ENCODE data around the gene CELF1. TPM values are rescaled to one million over a fixed set of nuclear protein-coding genes. Genes with fewer than 3 reads are reported as not detected.

Gene CELF1
- total RNA-seq, 3 donors from 2014 or later: 186 to 199 (median 190) TPM

DNA sequence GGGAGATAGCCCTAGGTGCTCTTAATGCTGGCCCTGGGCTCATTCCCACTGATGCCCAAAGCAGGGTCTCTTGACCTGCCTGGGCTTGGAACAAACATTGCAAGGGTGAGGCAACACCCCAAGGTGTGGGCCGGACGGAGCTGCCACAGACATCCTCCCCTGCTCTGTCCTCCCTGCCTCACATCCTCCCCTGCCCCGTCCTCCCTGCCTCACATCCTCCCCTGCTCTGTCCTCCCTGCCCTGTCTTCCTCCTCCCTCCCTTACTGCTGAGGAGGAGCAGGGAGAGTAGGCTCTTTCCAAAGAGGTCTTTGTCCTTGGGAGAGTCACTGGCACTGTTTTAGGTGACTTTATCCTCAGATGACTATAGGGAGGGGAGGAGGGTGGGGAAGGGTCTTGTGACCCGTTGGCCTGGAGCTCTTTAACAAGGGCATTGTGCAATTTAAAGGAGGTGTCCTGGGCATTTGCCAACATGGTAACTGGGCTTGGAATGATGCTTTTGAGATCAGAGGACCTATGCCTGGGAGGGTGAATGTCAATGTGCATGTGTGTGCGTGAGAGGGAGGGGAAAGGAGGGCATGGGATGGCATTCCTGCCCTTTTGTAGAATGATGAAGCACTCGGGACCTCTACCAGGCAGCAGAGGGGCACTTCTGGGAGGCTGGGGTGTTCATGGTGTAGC is 34.2 kb upstream of the CELF1 start:
- H3K36me3 Mint-ChIP-seq (ENCODE audit: insufficient read depth): peaks cover 17% of the 10 kb centered on the region
- ATAC-seq (no peak), DNase-seq (no peak)
- no peak overlapping the region for H3K4me3 Mint-ChIP-seq
- H3K9me3 Mint-ChIP-seq: no peaks in the 10 kb centered on the region
- no peaks in the 10 kb centered on the region for H3K4me1 Mint-ChIP-seq (ENCODE audit: low read depth)
- H3K27me3 Mint-ChIP-seq (ENCODE audit: low read depth): peaks cover under 1% of the 10 kb centered on the region

DNA sequence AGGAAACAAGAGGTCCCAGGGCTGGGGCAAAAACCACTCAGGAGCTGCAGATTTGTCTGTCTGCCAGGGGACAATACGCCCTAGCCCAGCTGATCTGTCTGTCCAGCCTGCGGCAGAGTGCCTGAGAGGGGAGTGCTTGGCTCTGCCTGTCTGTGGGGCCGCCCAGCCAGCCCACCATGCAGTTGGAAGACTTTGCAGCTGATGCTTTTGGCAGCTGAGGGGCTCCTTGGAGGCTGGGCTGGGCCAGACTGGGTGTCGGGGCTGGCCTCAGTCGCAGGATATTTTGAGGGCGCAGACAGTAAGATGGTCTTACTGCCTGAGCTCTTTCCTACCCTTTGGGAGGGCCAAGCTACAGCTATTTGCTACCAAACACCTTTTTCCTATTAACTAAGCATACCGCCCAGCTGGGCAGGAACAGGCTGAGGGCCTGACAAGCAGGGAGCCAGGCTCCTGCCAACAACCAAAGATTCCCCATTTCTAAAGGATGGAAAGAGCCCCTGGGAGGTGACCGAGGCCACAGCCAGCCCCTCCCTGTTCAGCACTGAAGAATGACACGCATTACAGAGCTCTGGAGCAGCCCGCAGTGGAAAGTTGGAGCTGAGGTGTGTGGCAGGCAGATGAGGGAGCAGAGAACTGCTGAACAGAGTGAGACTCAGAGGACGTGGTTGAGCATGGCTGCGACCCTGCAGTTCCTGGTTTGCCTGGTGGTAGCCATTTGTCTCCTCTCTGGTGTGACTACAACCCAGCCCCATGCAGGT is 33.3 kb upstream of the CELF1 start, which contains the start of gene FAM180B:
Gene FAM180B (plus strand): TSS at position 581 of the 758 bp plus-strand sequence. CDS start 91 bp downstream, at position 672.
- Mint-ChIP-seq H3K27me3 (ENCODE audit: low read depth) (no peaks in the 10 kb centered on the region), H3K4me3 (no peak within 1 kb of the TSS), H3K4me1 (ENCODE audit: low read depth) (no peaks in the 10 kb centered on the region), H3K9me3 (no peaks in the 10 kb centered on the region), H3K36me3 (ENCODE audit: insufficient read depth) (peaks cover 25% of the 10 kb centered on the region)
- DNase-seq: no peak
- no peak for ATAC-seq

DNA sequence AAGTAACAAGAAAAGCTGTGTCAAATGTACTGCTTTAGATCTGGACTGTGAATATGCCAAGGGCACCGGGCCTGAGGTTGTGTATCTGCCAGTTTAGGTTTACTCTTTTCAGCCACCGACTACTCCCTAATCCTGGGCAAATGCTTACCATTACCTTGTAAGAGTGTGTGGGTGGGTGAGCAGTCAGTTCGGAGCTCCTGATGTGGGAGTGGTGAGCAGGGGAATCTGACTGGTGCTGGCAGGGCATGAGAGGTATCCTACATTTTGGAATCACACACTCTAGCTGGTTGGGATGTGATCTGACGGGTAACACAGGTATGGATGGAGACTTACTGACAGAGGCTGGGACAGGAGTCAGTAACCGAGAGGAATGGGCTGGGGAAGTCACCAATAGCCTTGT is 30.9 kb upstream of the CELF1 start:
- no peaks in the 10 kb centered on the region for H3K27me3 Mint-ChIP-seq (ENCODE audit: low read depth)
- H3K4me1 Mint-ChIP-seq (ENCODE audit: low read depth): peaks cover 11% of the 10 kb centered on the region
- ATAC-seq (no peak), DNase-seq (no peak)
- no peaks in the 10 kb centered on the region for H3K9me3 Mint-ChIP-seq
- H3K36me3 Mint-ChIP-seq (ENCODE audit: insufficient read depth): peaks cover 27% of the 10 kb centered on the region
- H3K4me3 Mint-ChIP-seq: no peak overlapping the region

DNA sequence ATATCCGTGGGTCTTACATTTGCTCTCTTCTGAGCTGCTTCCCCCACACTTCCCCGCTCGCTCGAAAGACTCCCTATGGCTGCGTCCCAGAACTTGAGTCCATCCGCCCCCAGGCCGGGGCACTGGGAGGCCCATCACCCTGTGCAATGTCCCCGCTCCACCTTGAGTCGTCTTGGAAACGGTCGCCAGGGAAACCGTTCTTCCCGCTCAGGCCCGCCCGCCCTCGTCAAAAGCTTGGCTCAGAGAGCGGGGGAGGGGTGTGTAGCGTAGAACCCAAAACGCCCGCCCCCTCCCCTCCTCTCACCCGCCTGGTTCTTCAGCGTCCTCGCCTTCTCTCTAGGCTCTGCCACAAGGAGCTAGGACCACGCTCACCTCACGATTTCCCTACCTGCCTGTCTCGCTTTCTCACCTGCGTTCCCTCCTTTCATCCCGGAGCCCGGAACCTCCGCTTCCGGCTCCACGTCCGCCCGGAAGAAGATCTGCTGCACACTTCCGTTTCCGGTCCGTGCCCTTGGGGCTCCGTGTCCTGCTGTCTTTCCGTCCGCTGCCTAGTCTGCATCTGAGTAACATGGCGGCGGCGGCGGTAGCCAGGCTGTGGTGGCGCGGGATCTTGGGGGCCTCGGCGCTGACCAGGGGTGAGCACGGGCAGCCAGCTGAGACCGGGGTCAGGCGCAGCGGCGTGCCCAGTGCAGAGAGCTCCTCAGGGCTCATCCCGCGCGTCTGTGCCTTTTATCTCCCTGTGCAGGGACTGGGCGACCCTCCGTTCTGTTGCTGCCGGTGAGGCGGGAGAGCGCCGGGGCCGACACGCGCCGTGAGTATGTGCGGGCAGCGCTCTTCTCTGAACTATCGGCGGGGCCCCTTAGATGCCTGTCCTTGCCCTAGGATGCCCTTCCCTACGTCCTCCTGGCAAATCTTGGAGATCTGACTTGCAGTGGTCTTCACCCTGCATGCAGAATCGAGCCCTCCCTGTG is 25.9 kb upstream of the CELF1 start, which contains the start of the genes KBTBD4 and NDUFS3:
Gene KBTBD4 (minus strand): TSS at position 447 of the 971 bp plus-strand sequence. CDS start 19 bp downstream, at position 428.
Gene NDUFS3 (plus strand): TSS at position 551 of the 971 bp plus-strand sequence. CDS start 18 bp downstream, at position 569.
- peaks cover 31% of the 10 kb centered on the region for H3K36me3 Mint-ChIP-seq (ENCODE audit: insufficient read depth)
- peaks cover 30% of the 10 kb centered on the region for H3K4me1 Mint-ChIP-seq (ENCODE audit: low read depth)
- no peaks in the 10 kb centered on the region for H3K9me3 Mint-ChIP-seq
- peak within 1 kb of the TSS; percentile 96 for H3K4me3 Mint-ChIP-seq
- DNase-seq (peak; percentile 85), ATAC-seq (peak; percentile 95 to 97)
- no peaks in the 10 kb centered on the region for H3K27me3 Mint-ChIP-seq (ENCODE audit: low read depth)

DNA sequence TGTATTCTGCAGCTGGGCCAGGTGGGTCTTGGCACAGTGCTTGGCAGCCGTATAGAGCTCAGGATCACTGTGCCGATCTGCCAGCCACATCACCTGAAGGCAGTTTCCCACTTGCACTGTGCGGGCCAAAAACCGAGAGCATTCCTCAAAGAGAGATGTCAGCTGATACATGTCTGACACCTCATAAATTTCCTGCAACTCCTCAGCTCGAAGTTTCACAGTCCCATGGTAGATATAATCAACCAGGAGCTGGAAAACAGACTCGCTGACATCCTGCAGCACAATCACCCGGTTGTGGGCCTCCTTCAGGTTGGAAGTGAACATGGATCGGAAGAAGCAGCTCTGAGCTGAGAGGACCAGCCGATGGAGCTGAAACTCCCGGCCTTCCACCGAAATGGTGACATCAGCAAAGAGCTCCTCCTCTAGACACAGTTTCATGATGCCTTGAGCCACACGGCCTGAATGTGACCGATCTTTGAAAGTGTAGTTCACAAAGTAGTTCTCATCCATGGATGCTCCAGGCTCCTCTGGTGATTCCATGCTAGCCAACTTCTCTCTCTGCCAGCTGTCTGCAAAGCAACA is 24.6 kb upstream of the CELF1 start:
- H3K4me3 Mint-ChIP-seq: peak overlapping the region; percentile 96
- DNase-seq: no peak

DNA sequence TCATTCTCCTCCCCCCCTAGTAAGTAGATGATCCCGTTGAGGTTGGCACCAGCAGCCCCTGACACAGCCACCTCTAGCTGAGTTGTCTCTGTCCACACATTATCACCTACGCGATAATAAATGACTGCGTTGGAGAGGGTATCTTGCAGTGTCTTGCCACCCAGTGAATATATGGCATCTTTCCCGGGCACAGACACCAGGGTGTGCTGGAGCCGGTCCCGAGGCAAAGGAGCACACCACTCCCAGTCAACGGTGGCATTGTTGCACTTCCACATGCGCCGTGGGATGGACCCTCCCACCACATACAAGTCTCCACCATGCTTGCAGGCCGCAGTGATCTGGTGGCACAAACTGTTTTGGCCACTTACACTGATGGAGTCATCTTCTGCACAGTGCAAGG is 20.4 kb upstream of the CELF1 start:
- Mint-ChIP-seq H3K36me3 (ENCODE audit: insufficient read depth) (peaks cover 28% of the 10 kb centered on the region), H3K27me3 (ENCODE audit: low read depth) (no peaks in the 10 kb centered on the region), H3K9me3 (no peaks in the 10 kb centered on the region), H3K4me1 (ENCODE audit: low read depth) (peaks cover 21% of the 10 kb centered on the region), H3K4me3 (no peak overlapping the region)
- DNase-seq (no peak), ATAC-seq (no peak)

More for the DNA sequence above, 24.6 kb upstream of the CELF1 start:
- H3K36me3 Mint-ChIP-seq (ENCODE audit: insufficient read depth): peaks cover 27% of the 10 kb centered on the region
- H3K27me3 Mint-ChIP-seq (ENCODE audit: low read depth): no peaks in the 10 kb centered on the region
- peaks cover 32% of the 10 kb centered on the region for H3K4me1 Mint-ChIP-seq (ENCODE audit: low read depth)
- ATAC-seq: no peak
- no peaks in the 10 kb centered on the region for H3K9me3 Mint-ChIP-seq

DNA sequence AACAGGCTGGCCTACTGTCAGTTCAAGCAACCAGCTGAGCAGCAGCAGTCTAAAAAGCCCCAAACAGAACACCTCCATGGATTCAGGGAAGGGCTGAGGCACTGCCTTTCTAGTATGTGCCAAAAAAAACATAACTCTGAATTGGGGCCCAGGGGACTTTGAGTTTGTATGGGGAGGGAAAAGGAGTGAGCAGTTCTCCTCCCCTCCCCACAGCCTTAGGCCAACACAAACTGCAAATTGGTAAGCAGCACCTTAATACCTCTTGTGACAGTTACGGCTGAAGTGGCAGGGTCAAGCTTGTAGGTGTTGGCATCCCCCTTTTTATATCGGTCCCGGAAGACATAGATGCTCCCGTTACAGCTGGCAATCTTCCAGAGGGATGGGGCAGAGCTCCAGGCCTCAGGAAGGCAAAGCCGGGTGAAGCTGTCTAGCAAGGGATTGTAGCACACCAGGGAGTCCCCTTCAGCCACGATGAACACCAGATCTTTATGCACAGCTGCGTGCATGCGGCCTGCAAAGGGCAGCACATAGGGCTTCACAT is 19.9 kb upstream of the CELF1 start:
- Mint-ChIP-seq H3K4me3 (no peak overlapping the region), H3K27me3 (ENCODE audit: low read depth) (no peaks in the 10 kb centered on the region), H3K9me3 (no peaks in the 10 kb centered on the region), H3K36me3 (ENCODE audit: insufficient read depth) (peaks cover 28% of the 10 kb centered on the region), H3K4me1 (ENCODE audit: low read depth) (peaks cover 17% of the 10 kb centered on the region)
- no peak for ATAC-seq
- no peak for DNase-seq

DNA sequence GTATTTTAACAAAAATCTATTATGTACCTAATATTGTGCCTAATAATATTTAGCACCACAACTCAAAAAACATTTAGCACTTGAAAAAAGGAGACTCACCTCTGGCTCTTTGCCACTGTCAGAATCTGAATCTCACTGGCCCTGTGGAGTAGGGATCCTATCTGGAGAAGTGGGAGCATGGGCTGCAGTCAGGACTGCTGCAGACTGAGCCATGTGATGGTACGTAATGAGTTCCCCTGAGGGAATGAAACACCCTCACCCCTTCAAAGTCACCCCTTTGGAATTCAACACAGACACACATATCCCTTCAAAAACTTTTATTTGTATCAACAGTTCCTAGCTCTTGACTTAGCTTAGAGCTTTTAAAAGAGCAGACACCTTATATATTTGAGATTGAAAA is 19.0 kb upstream of the CELF1 start:
- DNase-seq: no peak
- Mint-ChIP-seq H3K36me3 (ENCODE audit: insufficient read depth) (peaks cover 23% of the 10 kb centered on the region), H3K4me3 (no peak overlapping the region), H3K4me1 (ENCODE audit: low read depth) (peaks cover 9% of the 10 kb centered on the region), H3K27me3 (ENCODE audit: low read depth) (no peaks in the 10 kb centered on the region), H3K9me3 (no peaks in the 10 kb centered on the region)
- no peak for ATAC-seq

DNA sequence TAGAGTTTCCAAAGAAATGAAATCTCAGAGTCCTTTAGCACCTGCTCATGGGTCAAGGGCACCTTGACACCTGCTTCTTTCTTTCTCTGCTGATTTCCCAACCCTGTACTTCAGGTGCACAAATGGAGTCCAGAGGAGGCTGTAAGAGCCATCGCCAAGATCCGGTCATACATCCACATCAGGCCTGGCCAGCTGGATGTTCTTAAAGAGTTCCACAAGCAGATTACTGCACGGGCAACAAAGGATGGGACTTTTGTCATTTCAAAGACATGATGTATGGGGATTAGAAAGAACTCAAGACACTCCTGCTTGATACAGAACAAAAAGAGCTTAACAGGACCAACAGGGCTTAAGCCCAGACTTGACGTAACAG is 18.4 kb upstream of the CELF1 start:
- H3K27me3 Mint-ChIP-seq (ENCODE audit: low read depth): no peaks in the 10 kb centered on the region
- peaks cover 22% of the 10 kb centered on the region for H3K36me3 Mint-ChIP-seq (ENCODE audit: insufficient read depth)
- ATAC-seq: no peak

DNA sequence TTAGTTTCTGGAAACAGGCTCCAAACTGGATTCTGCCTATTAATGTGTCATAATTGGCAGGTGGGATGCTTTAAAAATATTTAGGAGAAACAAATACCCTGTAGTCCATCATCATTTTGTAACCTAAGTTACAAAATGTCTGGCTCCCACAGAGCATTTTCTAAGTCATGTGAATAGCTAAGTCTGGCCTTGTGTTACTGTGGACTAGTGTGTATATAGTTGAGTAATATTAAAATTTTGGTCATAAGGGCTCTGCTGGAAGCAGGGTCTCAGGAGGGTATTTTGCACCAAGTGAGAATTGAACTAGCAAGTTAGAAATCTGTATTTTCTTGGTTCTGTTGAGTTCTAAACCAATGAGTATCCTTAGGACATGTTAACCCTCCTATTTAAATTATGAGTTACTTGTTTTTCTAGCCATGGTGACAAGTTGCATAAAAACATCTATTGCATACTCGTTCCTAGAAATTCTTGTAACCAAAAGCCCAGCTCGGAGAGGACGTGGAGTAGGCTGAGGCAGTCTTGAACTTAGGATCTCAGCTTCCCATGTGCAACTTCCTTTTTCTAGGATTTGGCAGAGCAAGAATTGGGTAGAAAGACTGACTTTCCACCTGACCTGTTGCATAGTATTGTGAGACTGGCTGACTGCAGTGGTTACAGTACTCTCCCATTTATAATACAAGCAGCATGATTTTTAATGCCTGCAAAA is 17.9 kb upstream of the CELF1 start:
- H3K4me1 Mint-ChIP-seq (ENCODE audit: low read depth): peaks cover 18% of the 10 kb centered on the region
- no peak overlapping the region for H3K4me3 Mint-ChIP-seq
- H3K27me3 Mint-ChIP-seq (ENCODE audit: low read depth): no peaks in the 10 kb centered on the region
- peaks cover 20% of the 10 kb centered on the region for H3K36me3 Mint-ChIP-seq (ENCODE audit: insufficient read depth)
- no peak for DNase-seq
- no peak for ATAC-seq
- no peaks in the 10 kb centered on the region for H3K9me3 Mint-ChIP-seq

More for the DNA sequence above, 18.4 kb upstream of the CELF1 start:
- no peak overlapping the region for H3K4me3 Mint-ChIP-seq
- peaks cover 14% of the 10 kb centered on the region for H3K4me1 Mint-ChIP-seq (ENCODE audit: low read depth)
- no peaks in the 10 kb centered on the region for H3K9me3 Mint-ChIP-seq
- DNase-seq: no peak

DNA sequence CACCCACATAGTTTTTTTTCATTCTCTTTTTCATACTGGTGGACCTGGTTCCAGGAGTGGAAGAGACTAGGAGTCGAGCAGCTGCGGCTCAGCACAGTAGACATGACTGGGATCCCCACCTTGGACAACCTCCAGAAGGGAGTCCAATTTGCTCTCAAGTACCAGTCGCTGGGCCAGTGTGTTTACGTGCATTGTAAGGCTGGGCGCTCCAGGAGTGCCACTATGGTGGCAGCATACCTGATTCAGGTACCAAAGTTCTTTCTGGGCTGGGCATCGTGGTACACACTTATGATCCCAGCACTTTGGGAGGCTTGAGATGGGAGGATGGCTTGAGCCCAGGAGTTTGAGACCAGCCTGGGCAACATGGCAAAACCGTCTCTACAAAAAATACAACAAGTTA is 16.7 kb upstream of the CELF1 start:
- Mint-ChIP-seq H3K4me3 (no peak overlapping the region), H3K36me3 (ENCODE audit: insufficient read depth) (peaks cover 20% of the 10 kb centered on the region), H3K27me3 (ENCODE audit: low read depth) (no peaks in the 10 kb centered on the region), H3K9me3 (no peaks in the 10 kb centered on the region), H3K4me1 (ENCODE audit: low read depth) (peaks cover 21% of the 10 kb centered on the region)
- DNase-seq (no peak), ATAC-seq (no peak)

DNA sequence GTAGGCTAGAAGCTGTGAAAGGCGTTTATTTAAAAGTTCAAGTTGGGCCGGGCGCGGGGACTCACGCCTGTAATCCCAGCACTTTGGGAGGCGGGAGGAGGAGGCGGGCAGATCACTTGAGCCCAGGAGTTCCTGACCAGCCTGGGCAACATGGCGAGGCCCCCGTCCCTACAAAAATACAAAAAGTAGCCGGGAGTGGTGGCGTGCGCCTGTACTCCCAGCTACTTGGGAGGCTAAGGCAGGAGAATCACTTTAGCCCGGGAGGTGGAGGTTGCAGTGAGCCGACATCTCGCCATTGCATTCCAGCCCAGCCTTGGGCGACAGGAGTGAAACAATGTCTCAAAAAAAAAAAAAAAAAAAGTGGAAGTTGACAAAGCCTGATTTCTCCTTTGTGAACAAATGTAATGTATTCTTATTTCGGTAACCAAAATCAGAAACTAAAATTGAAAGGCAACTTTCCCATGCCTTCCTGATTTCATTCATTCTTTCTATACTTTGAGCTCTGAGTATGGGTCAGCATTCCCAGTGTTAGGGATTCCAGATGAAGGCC is 13.3 kb upstream of the CELF1 start:
- no peaks in the 10 kb centered on the region for H3K27me3 Mint-ChIP-seq (ENCODE audit: low read depth)
- peaks cover 14% of the 10 kb centered on the region for H3K4me1 Mint-ChIP-seq (ENCODE audit: low read depth)
- H3K4me3 Mint-ChIP-seq: peak overlapping the region; percentile 84
- no peak for DNase-seq
- H3K36me3 Mint-ChIP-seq (ENCODE audit: insufficient read depth): peaks cover 6% of the 10 kb centered on the region
- peak in 1 of 2 donors; percentile 8 for ATAC-seq
- H3K9me3 Mint-ChIP-seq: no peaks in the 10 kb centered on the region

Data from activated T-cell treated with anti-CD3 and anti-CD28 coated beads, Interleukin-2, amount 50 U/mL, for 4 hours (primary cell).